OCI-LY3 (cell line): ENCODE data around the gene FERD3L.
A peak's percentile ranks its signal among the peaks of the same experiment; 100 is the strongest.

Experiments
- H2AFZ ChIP-seq: fragments of 200-600, 300-600 bp; shearing (Covaris generic); 2 replicates; pipeline ENCODE4 v1.6.0; 2014; ENCODE audit warnings: antibody characterized with exemption, low read depth, low read length
- H3K27ac ChIP-seq: fragments of 200-600, 300-600 bp; sonication (generic); 2 replicates; pipeline ENCODE4 v1.5.1; 2014; ENCODE audit warnings: mild to moderate bottlenecking, low read length, moderate library complexity, mixed read lengths
- H3K27me3 ChIP-seq: fragments of 200-600, 300-600 bp; sonication (generic); 2 replicates; pipeline ENCODE4 v1.6.1; 2014; ENCODE audit warnings: low read depth, low read length, mixed read lengths
- H3K36me3 ChIP-seq: fragments of 200-600, 300-600 bp; sonication (generic); replicated peaks from 2 replicates; pipeline ENCODE3; 2014; ENCODE audit warnings: low read depth, low read length, mixed read lengths
- H3K4me1 ChIP-seq: fragments of 300-600, 200-600 bp; sonication (generic); 2 replicates; pipeline ENCODE4 v1.6.1; 2014; ENCODE audit warnings: low read length, mixed read lengths
- H3K4me2 ChIP-seq: fragments of 200-600, 300-600 bp; sonication (generic); 2 replicates; pipeline ENCODE4 v1.6.1; 2014; ENCODE audit warnings: low read length, mixed read lengths
- H3K4me3 ChIP-seq: fragments of 300-600, 200-600 bp; sonication (generic); 2 replicates; pipeline ENCODE4 v1.5.1; 2014; ENCODE audit warnings: antibody characterized with exemption, mild to moderate bottlenecking, low read length, moderate library complexity
- H3K79me2 ChIP-seq: fragments of 300-600, 200-600 bp; shearing (Covaris generic); 2 replicates; pipeline ENCODE4 v1.6.1; 2014; ENCODE audit warnings: mild to moderate bottlenecking, low read length, mixed read lengths
- H3K9ac ChIP-seq: fragments of 300-600, 200-600 bp; shearing (Covaris generic); 2 replicates; pipeline ENCODE4 v1.6.0; 2014; ENCODE audit warnings: mild to moderate bottlenecking, low read length, moderate library complexity
- H3K9me3 ChIP-seq: fragments of 200-600, 300-600 bp; shearing (Covaris generic); 2 replicates; pipeline ENCODE4 v1.6.1; 2014; ENCODE audit warnings: low read length, mixed read lengths; ENCODE audit not compliant: insufficient read depth
- H4K20me1 ChIP-seq: fragments of 200-600, 300-600 bp; sonication (generic); 2 replicates; pipeline ENCODE4 v1.6.1; 2016; ENCODE audit warnings: low read length, mixed read lengths; ENCODE audit not compliant: insufficient read depth
- CTCF ChIP-seq: fragments of 200-600, 300-600 bp; sonication (generic); IDR thresholded peaks from 2 replicates; pipeline ENCODE4 v1.5.1; 2014; ENCODE audit warnings: antibody characterized with exemption, low read length, low read depth
- EZH2phosphoT487 ChIP-seq: fragments of 200-600 bp; shearing (Covaris generic); IDR thresholded peaks from 2 replicates; pipeline ENCODE4 v1.6.1; 2018; ENCODE audit warnings: antibody characterized with exemption, mixed run types, low read depth

FERD3L gene

GRCh38 chr7:19133390-19133789 lies 11.8 kb downstream of the FERD3L start:
- Histone ChIP-seq H3K9ac (no peak overlapping the region), H3K79me2 (no peaks in the 10 kb centered on the region), H2AFZ (no peak overlapping the region), H3K27me3 (no peaks in the 10 kb centered on the region), H3K4me2 (no peak overlapping the region), H3K4me3 (no peak overlapping the region), H3K36me3 (no peaks in the 10 kb centered on the region), H3K9me3 (no peaks in the 10 kb centered on the region), H3K4me1 (no peaks in the 10 kb centered on the region), H4K20me1 (no peaks in the 10 kb centered on the region), H3K27ac (no peak overlapping the region)
- TF ChIP-seq EZH2phosphoT487 (no peak), CTCF (no peak)

GRCh38 chr7:19128856-19129255 lies 16.4 kb downstream of the FERD3L start:
- Histone ChIP-seq H3K27me3 (no peaks in the 10 kb centered on the region), H3K27ac (no peak overlapping the region), H3K9me3 (no peaks in the 10 kb centered on the region), H3K4me2 (no peak overlapping the region), H3K79me2 (no peaks in the 10 kb centered on the region), H2AFZ (no peak overlapping the region), H3K4me1 (no peaks in the 10 kb centered on the region), H3K9ac (no peak overlapping the region), H3K36me3 (no peaks in the 10 kb centered on the region), H3K4me3 (no peak overlapping the region), H4K20me1 (no peaks in the 10 kb centered on the region)
- TF ChIP-seq EZH2phosphoT487 = no peak
- no peak for TF ChIP-seq CTCF

GRCh38 chr7:19121977-19122588 lies 23.1 kb downstream of the FERD3L start:
- Histone ChIP-seq H2AFZ (no peak overlapping the region), H3K4me2 (no peak overlapping the region), H3K27ac (no peak overlapping the region), H3K9ac (no peak overlapping the region), H3K4me1 (no peaks in the 10 kb centered on the region), H3K36me3 (no peaks in the 10 kb centered on the region), H3K79me2 (no peaks in the 10 kb centered on the region), H3K27me3 (no peaks in the 10 kb centered on the region; the same call in 1 of the 2 replicates), H3K9me3 (no peaks in the 10 kb centered on the region), H4K20me1 (no peaks in the 10 kb centered on the region), H3K4me3 (no peak overlapping the region)
- TF ChIP-seq CTCF (peak; percentile 54), EZH2phosphoT487 (no peak)

GRCh38 chr7:19119870-19120486 lies 25.2 kb downstream of the FERD3L start:
- H3K4me2 ChIP-seq = no peak overlapping the region
- no peak overlapping the region for H2AFZ ChIP-seq
- no peaks in the 10 kb centered on the region for H4K20me1 ChIP-seq
- no peaks in the 10 kb centered on the region for H3K4me1 ChIP-seq
- no peaks in the 10 kb centered on the region for H3K79me2 ChIP-seq
- H3K27me3 ChIP-seq = no peaks in the 10 kb centered on the region; the same call in 1 of the 2 replicates
- H3K9ac ChIP-seq = no peak overlapping the region
- H3K27ac ChIP-seq = no peak overlapping the region
- no peaks in the 10 kb centered on the region for H3K9me3 ChIP-seq
- H3K4me3 ChIP-seq = no peak overlapping the region
- no peaks in the 10 kb centered on the region for H3K36me3 ChIP-seq
- TF ChIP-seq CTCF = no peak
- no peak for TF ChIP-seq EZH2phosphoT487
